Right atrium auricular region (tissue), 2 donors: Measurements from ENCODE around the gene APLF. TPM values are rescaled to one million over a fixed set of nuclear protein-coding genes. Genes with fewer than 3 reads are reported as not detected.

Experiments used
- DNase-seq: peaks from one replicate; pipeline ENCODE4 v3.0.0-alpha.2; 2019; ENCODE audit warnings: low spot score
- H3K27ac ChIP-seq, 2 donors: fragments of 200-600 bp; sonication (generic); 1 replicate in 1 of 2; 2 replicates in 1 of 2; pipeline ENCODE4 v1.5.1; 2016 to 2019
- H3K27me3 ChIP-seq, 2 donors: fragments of 200-600 bp; sonication (generic); one replicate each; pipeline versions ENCODE4 v1.5.1 to v1.6.0; 2017 to 2019
- H3K36me3 ChIP-seq: fragments of 200-600 bp; sonication (generic); one replicate; pipeline ENCODE4 v1.5.1; 2016
- H3K4me1 ChIP-seq, 2 donors: fragments of 200-600 bp; sonication (generic); one replicate each; pipeline versions ENCODE4 v1.5.1 to v1.6.0; 2017 to 2019
- H3K4me3 ChIP-seq, 2 donors: fragments of 200-600 bp; sonication (generic); 1 replicate in 1 of 2; 2 replicates in 1 of 2; pipeline ENCODE4 v1.5.1; 2017 to 2019; ENCODE audit warnings: mild to moderate bottlenecking in 1 of 2, moderate library complexity in 1 of 2
- H3K9me3 ChIP-seq, 2 donors: fragments of 200-600 bp; sonication (generic); one replicate each; pipeline ENCODE4 v1.5.1; 2019
- CTCF ChIP-seq, 2 donors: fragments of 200-600 bp; sonication (generic); IDR thresholded peaks; one replicate each; pipeline ENCODE4 v1.5.1; 2019; ENCODE audit warnings: antibody characterized with exemption in 2 of 2
- total RNA-seq, 2 donors: library from RNA; depleted of rRNA; stranded (reverse); fragments of >200 nt; gene quantifications; one replicate each; pipeline ENCODE4 v1.1.0, GENCODE V29; 2016

Gene APLF
- total RNA-seq, 2 donors from 2014 or later = 4.2 to 8.2 TPM

DNA sequence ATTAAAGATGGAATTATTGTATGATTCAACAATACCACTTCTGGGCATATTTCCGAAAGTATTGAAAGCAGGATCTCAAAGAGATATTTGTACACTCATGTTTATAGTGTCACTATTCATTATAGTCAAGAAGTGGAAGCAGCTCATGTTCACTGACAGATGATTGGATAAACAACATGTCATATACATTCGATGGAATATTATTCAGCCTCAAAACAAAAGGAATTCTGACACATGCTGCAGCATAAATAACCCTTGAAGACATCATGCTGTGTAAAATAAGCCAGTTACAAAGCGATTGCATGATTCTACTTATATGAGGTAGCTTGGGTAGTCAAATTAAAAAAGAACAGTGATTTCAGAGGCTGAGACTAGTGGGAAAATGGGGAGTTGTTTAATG, 136.7 kb downstream of the APLF start:
- Histone ChIP-seq H3K9me3 (peaks cover 5 to 33% of the 10 kb centered on the region in 2 donors), H3K36me3 (no peaks in the 10 kb centered on the region), H3K4me3 (no peak overlapping the region), H3K27me3 (no peaks in the 10 kb centered on the region), H3K4me1 (no peaks in the 10 kb centered on the region), H3K27ac (no peak overlapping the region)
- no peak for TF ChIP-seq CTCF (IDR thresholded peaks at IDR 0.05)
- DNase-seq = no peak

- Histone ChIP-seq H3K4me3 (no peak overlapping the region), H3K4me1 (no peaks in the 10 kb centered on the region), H3K27ac (no peak overlapping the region), H3K36me3 (no peaks in the 10 kb centered on the region), H3K27me3 (no peaks in the 10 kb centered on the region), H3K9me3 (peaks cover 5 to 45% of the 10 kb centered on the region in 2 donors)
- DNase-seq = no peak
- no peak for TF ChIP-seq CTCF (IDR thresholded peaks at IDR 0.05)
These were observed 138.6 kb downstream of the APLF start for GRCh38 chr2:68605939-68606338.

- DNase-seq = no peak
- no peak overlapping the region for H3K4me3 ChIP-seq
- no peak for TF ChIP-seq CTCF (IDR thresholded peaks at IDR 0.05)
- no peaks in the 10 kb centered on the region for H3K36me3 ChIP-seq
- no peak overlapping the region for H3K27ac ChIP-seq
- H3K4me1 ChIP-seq = no peaks in the 10 kb centered on the region
- peaks cover 5 to 37% of the 10 kb centered on the region in 2 donors for H3K9me3 ChIP-seq
- no peaks in the 10 kb centered on the region for H3K27me3 ChIP-seq
These were observed 139.4 kb downstream of the APLF start for GRCh38 chr2:68606759-68607158.

DNA sequence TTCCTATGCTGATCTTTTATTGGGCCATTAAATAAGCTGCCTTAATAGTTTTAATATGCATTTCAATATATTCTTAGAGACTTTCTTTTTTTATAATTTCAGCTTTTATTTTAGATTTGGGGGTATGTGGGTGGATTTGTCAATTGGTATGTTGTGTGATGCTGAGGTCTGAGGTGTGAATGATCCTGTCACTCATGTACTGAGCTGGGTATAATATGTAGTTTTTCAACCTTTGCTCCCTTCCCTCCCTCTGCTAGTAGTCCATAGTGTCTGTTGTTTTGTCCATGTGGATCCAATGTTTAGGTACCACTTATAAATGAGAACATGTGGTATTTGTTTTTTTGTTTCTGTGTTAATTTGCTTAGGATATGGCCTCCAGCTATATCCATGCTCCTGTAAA, 140.5 kb downstream of the APLF start:
- Histone ChIP-seq H3K27ac (no peak overlapping the region), H3K4me3 (no peak overlapping the region), H3K27me3 (no peaks in the 10 kb centered on the region), H3K36me3 (no peaks in the 10 kb centered on the region), H3K4me1 (no peaks in the 10 kb centered on the region), H3K9me3 (peaks cover 4 to 26% of the 10 kb centered on the region in 2 donors)
- DNase-seq = no peak
- no peak for TF ChIP-seq CTCF (IDR thresholded peaks at IDR 0.05)

DNA sequence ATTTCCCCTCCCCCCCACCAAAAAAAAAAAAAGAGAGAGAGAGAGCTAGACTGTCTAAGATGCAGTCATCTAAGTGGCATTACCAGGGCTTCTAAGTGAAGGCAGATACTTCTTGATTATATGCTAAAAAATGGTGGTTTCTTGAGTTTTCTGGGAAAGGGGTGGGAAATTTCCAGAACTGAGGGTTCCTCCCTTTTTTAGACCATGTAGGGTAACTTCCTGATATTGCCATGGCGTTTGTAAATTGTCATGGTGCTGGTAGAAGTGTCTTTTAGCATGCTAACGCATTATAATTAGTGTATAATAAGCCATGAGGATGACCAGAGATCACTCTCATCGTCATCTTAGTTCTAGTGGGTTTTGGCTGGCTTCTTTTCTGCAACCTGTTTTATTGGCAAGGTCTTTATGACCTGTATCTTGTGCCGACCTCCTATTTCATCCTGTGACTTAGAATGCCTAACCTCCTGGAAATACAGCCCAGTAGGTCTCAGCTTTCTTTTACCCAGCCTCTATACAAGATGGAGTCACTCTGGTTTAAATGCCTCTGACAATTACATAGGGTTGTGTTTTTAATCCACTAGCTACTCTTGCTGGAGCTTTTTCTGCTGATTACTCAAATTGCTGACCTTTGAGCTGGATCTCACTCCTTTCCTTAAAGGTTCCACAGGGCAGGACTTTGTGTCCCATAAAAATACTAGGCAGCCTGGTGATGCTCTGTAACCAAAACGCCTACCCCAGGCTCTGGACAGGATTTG, 145.6 kb downstream of the APLF start:
- Histone ChIP-seq H3K4me3 (no peak overlapping the region), H3K4me1 (no peaks in the 10 kb centered on the region), H3K36me3 (no peaks in the 10 kb centered on the region), H3K27me3 (no peaks in the 10 kb centered on the region), H3K27ac (no peak overlapping the region), H3K9me3 (peaks cover 0 to 20% of the 10 kb centered on the region in 2 donors)
- no peak for DNase-seq
- no peak for TF ChIP-seq CTCF (IDR thresholded peaks at IDR 0.05)

- H3K9me3 ChIP-seq = peaks cover 0 to 22% of the 10 kb centered on the region in 2 donors
- H3K27ac ChIP-seq = no peak overlapping the region
- no peaks in the 10 kb centered on the region for H3K36me3 ChIP-seq
- H3K4me1 ChIP-seq = no peaks in the 10 kb centered on the region
- no peak overlapping the region for H3K4me3 ChIP-seq
- DNase-seq = no peak
- no peak for TF ChIP-seq CTCF (IDR thresholded peaks at IDR 0.05)
- H3K27me3 ChIP-seq = no peaks in the 10 kb centered on the region
These were observed 153.4 kb downstream of the APLF start for GRCh38 chr2:68620772-68621171.
